ENCODE measurements around the gene PDIA6.
A peak's percentile ranks its signal among the peaks of the same experiment; 100 is the strongest.

PDIA6 gene

GRCh38 chr2:10798783-10799182 lies 13.8 kb downstream of the PDIA6 start:
- TF ChIP-seq GATA2 (IDR thresholded peaks at IDR 0.05; ENCODE audit: low read depth, low read length) = no peak
- no peak for TF ChIP-seq GATA3 (IDR thresholded peaks at IDR 0.05; ENCODE audit: low read depth, low read length)

DNA sequence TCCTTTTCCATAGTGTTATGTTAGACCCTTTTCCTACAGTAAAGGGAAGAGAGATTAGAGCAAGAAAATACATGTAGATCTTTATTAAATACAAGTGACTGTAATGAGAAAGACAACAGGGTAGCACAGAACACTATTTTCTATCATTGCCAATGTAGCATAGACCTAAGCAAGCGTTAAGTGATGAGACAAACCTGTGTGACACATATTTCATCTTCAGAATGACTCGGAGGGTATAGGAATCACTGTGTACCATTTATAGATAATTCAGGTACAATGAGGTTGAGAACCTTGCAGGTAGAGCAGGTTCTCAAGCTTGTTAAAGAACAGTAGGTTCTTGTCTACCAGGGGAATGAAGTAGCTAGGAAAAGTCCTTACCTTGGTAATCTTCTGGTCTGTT lies 15.9 kb downstream of the PDIA6 start:
- no peak for TF ChIP-seq GATA2 (IDR thresholded peaks at IDR 0.05; ENCODE audit: low read depth, low read length)
- TF ChIP-seq GATA3 (IDR thresholded peaks at IDR 0.05; ENCODE audit: low read depth, low read length) = no peak

- TF ChIP-seq GATA2 (IDR thresholded peaks at IDR 0.05; ENCODE audit: low read depth, low read length) (no peak), GATA3 (IDR thresholded peaks at IDR 0.05; ENCODE audit: low read depth, low read length) (no peak)
Measured at GRCh38 chr2:10795508-10796046, 17.0 kb downstream of the PDIA6 start.

DNA sequence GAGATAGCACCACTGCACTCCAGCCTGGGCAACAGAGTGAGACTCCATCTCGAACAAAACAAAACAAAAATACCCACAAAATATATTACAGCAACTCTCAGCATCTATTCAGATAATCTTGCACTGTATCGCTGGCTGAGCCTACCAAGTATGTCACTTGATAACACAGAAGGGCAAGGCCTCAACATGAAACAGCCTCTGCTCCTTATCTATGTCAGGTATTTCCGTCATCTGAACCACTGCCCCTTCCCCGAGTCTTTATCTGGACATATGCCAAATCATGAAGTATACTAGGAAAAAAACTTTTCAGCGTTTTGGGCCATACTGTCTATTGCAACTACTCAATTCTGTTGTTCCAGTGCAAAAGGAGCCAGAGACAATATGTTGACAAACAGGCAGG lies 17.7 kb downstream of the PDIA6 start:
- peak; percentile 55 for TF ChIP-seq GATA2 (IDR thresholded peaks at IDR 0.05; ENCODE audit: low read depth, low read length)
- no peak for TF ChIP-seq GATA3 (IDR thresholded peaks at IDR 0.05; ENCODE audit: low read depth, low read length)

DNA sequence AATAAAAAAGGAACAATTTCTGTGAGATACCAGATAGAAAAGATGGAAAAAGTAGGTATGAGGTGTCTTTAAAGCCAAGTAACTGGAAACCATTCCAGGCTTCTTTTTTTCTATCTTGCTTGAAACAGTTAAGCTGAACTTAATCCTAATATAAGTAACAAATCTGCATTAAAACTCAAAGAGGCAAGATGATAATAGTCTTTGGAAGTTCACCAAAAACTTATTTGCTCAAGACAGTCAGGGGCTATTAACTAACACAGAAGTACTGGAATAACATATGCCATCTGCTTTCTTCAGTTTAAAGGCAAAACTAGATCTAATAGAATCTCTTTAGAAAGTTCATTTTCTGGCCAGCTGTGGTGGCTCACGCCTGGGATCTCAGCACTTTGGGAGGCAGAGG lies 18.8 kb downstream of the PDIA6 start:
- TF ChIP-seq GATA2 (IDR thresholded peaks at IDR 0.05; ENCODE audit: low read depth, low read length) = no peak

DNA sequence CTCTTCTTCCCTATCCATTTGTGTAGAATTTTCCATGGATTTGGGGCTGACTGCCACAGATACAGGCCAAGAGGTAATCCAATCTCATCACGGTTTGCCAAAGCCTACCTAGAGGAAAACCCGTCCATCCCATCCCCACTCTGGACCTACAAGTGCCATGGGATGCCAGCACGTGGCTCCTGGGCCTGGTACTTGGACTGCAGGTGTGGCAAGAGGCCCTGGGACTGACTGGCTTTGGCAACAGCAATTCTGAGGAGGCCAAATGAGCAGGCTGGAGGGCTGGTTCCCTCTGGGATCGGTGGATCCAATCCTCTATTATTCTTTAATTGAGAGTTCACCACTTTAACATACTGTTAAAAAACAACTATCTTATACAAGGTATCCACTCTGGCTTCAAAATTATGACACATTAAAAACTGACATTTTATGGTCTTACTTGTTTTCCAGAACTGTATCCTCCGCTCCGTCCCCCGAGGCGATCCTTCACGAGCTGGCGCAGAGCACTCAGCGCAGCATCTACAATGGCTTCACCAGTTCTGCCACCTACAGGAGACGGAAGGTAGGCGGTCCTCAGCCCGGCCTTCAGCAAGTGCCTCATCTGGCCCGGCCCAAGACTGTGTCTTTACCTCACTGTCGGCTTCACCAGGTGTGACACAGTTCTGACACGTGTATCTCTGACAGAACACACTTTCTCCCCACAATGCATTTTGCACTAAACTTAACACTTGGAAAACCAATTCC lies 19.8 kb downstream of the PDIA6 start:
- TF ChIP-seq GATA2 (IDR thresholded peaks at IDR 0.05; ENCODE audit: low read depth, low read length) (no peak), GATA3 (IDR thresholded peaks at IDR 0.05; ENCODE audit: low read depth, low read length) (no peak)

GRCh38 chr2:10792001-10792634 lies 20.5 kb downstream of the PDIA6 start:
- TF ChIP-seq GATA2 (IDR thresholded peaks at IDR 0.05; ENCODE audit: low read depth, low read length) (no peak), GATA3 (IDR thresholded peaks at IDR 0.05; ENCODE audit: low read depth, low read length) (no peak)

- TF ChIP-seq GATA3 (IDR thresholded peaks at IDR 0.05; ENCODE audit: low read depth, low read length) = no peak
- no peak for TF ChIP-seq GATA2 (IDR thresholded peaks at IDR 0.05; ENCODE audit: low read depth, low read length)
Measured at GRCh38 chr2:10790228-10790973, 22.2 kb downstream of the PDIA6 start.

DNA sequence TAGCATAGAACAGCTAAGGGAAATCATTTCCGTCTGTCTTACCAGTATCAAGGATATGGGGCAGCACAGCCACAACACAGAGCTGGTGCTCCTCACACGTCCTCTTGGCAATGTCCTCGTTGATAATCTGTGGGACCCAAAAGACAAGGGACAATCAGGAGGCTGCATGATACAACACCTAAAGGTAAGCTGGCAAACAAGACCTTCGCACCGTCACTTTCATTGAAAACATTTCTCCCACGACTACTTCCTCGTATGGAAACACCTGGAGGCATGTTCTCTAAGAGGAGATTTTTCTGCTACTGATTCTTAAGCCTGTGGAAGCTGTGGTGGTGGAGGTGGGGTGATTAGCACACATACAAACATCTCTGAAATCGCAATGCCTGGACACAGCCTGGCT lies 23.7 kb downstream of the PDIA6 start:
- TF ChIP-seq GATA2 (IDR thresholded peaks at IDR 0.05; ENCODE audit: low read depth, low read length) (no peak), GATA3 (IDR thresholded peaks at IDR 0.05; ENCODE audit: low read depth, low read length) (no peak)

GRCh38 chr2:10787176-10787968 lies 25.2 kb downstream of the PDIA6 start:
- no peak for TF ChIP-seq GATA2 (IDR thresholded peaks at IDR 0.05; ENCODE audit: low read depth, low read length)
- no peak for TF ChIP-seq GATA3 (IDR thresholded peaks at IDR 0.05; ENCODE audit: low read depth, low read length)

GRCh38 chr2:10786240-10786982 lies 26.2 kb downstream of the PDIA6 start:
- TF ChIP-seq GATA2 (IDR thresholded peaks at IDR 0.05; ENCODE audit: low read depth, low read length) (no peak), GATA3 (IDR thresholded peaks at IDR 0.05; ENCODE audit: low read depth, low read length) (no peak)

DNA sequence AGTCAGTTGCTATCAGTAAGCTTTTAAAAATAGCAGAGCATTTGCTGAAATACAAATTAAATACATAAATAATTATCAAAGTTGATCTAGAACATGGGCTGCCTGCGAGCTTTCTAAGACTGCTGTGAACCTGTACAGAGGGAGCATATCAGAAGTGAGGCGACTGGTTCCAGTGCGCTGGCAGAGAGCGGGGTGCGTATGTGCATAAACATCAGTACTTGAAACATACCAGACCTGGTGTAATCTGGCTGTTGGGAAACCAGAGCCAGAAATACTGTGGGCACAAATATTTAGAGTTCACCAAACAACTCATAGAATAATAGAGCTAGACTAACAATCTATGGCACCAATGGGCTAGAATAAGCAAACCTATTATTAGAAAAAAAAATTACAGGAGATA lies 27.3 kb downstream of the PDIA6 start:
- no peak for TF ChIP-seq GATA3 (IDR thresholded peaks at IDR 0.05; ENCODE audit: low read depth, low read length)
- 0 out of 2 replicates have a peak, but pooled peaks have one; percentile 16 for TF ChIP-seq GATA2 (IDR thresholded peaks at IDR 0.05; ENCODE audit: low read depth, low read length)

- TF ChIP-seq GATA2 (IDR thresholded peaks at IDR 0.05; ENCODE audit: low read depth, low read length) (no peak), GATA3 (IDR thresholded peaks at IDR 0.05; ENCODE audit: low read depth, low read length) (no peak)
Measured at GRCh38 chr2:10784719-10785118, 27.9 kb downstream of the PDIA6 start.

Data from SH-SY5Y (cell line).